HepG2 (cell line): Measurements from ENCODE around the gene CLIC4. TPM values are rescaled to one million over a fixed set of nuclear protein-coding genes. Genes with fewer than 3 reads are reported as not detected.
A peak's percentile ranks its signal among the peaks of the same experiment; 100 is the strongest.

ENCODE experiments used
- ARID2 ChIP-seq: sonication (generic); formaldehyde crosslinking; IDR thresholded peaks from 2 replicates; pipeline ENCODE4 v1.8.1; 2022; ENCODE audit warnings: mild to moderate bottlenecking, missing genetic modification reagents, borderline replicate concordance
- ARNTL ChIP-seq: sonication (generic); formaldehyde crosslinking; IDR thresholded peaks from 2 replicates; pipeline ENCODE4 v1.4.0; 2020; ENCODE audit warnings: mild to moderate bottlenecking, missing genetic modification reagents
- JARID2 ChIP-seq: sonication (generic); formaldehyde crosslinking; IDR thresholded peaks from 2 replicates; pipeline ENCODE4 v1.8.1; 2023; ENCODE audit warnings: missing genetic modification reagents, inconsistent platforms; ENCODE audit not compliant: insufficient replicate concordance
- KLF13 ChIP-seq: sonication (generic); formaldehyde crosslinking; IDR thresholded peaks from 2 replicates; pipeline ENCODE4 v1.4.0; 2020; ENCODE audit warnings: mild to moderate bottlenecking, missing genetic modification reagents
- NCOA2 ChIP-seq: sonication (generic); formaldehyde crosslinking; IDR thresholded peaks from 2 replicates; pipeline ENCODE4 v1.8.0; 2022; ENCODE audit warnings: inconsistent platforms
- NR2C2 ChIP-seq: sonication (generic); formaldehyde crosslinking; IDR thresholded peaks from 2 replicates; pipeline ENCODE4 v1.4.0; 2020; ENCODE audit warnings: missing genetic modification reagents, mild to moderate bottlenecking, moderate library complexity, borderline replicate concordance
- RFXAP ChIP-seq: sonication (generic); formaldehyde crosslinking; IDR thresholded peaks from 2 replicates; pipeline ENCODE4 v1.4.0; 2020; ENCODE audit warnings: missing genetic modification reagents, borderline replicate concordance
- SALL2 ChIP-seq: sonication (generic); formaldehyde crosslinking; IDR thresholded peaks from 2 replicates; pipeline ENCODE4 v1.8.1; 2023; ENCODE audit warnings: mild to moderate bottlenecking, missing genetic modification reagents, inconsistent platforms
- SIX4 ChIP-seq: sonication (generic); formaldehyde crosslinking; IDR thresholded peaks from 2 replicates; pipeline ENCODE4 v1.4.0; 2020; ENCODE audit warnings: missing genetic modification reagents
- ZBTB26 ChIP-seq: IDR thresholded peaks from 2 replicates; pipeline ENCODE4 v1.6.1; 2016; ENCODE audit warnings: missing compliant biosample characterization, missing genetic modification reagents, borderline replicate concordance
- ZBTB46 ChIP-seq: sonication (generic); formaldehyde crosslinking; IDR thresholded peaks from 2 replicates; pipeline ENCODE4 v1.4.0; 2020; ENCODE audit warnings: mild to moderate bottlenecking, missing genetic modification reagents, borderline replicate concordance
- ZBTB7B ChIP-seq: sonication (generic); formaldehyde crosslinking; IDR thresholded peaks from 2 replicates; pipeline ENCODE4 v1.4.0; 2020; ENCODE audit warnings: missing genetic modification reagents
- ZC3H13 ChIP-seq: sonication (generic); formaldehyde crosslinking; IDR thresholded peaks from 2 replicates; pipeline ENCODE4 v1.8.1; 2023; ENCODE audit warnings: mild to moderate bottlenecking, missing genetic modification reagents, moderate library complexity
- ZFP36 ChIP-seq: fragments of 150-350 bp; IDR thresholded peaks from 2 replicates; pipeline ENCODE4 v1.6.1; 2018; ENCODE audit warnings: borderline replicate concordance, low read length, low read depth; ENCODE audit not compliant: partially characterized antibody
- ZFP82 ChIP-seq: sonication (generic); formaldehyde crosslinking; IDR thresholded peaks from 2 replicates; pipeline ENCODE4 v1.5.1; 2020; ENCODE audit warnings: mild to moderate bottlenecking, missing genetic modification reagents, borderline replicate concordance
- ZHX1 ChIP-seq: sonication (generic); formaldehyde crosslinking; IDR thresholded peaks from 2 replicates; pipeline ENCODE4 v1.8.1; 2022; ENCODE audit warnings: low read depth, mild to moderate bottlenecking, missing genetic modification reagents
- ZMYM2 ChIP-seq: sonication (generic); formaldehyde crosslinking; IDR thresholded peaks from 2 replicates; pipeline ENCODE4 v1.8.0; 2022; ENCODE audit warnings: mild to moderate bottlenecking, missing genetic modification reagents
- ZNF143 ChIP-seq: sonication (generic); formaldehyde crosslinking; IDR thresholded peaks from 2 replicates; pipeline ENCODE4 v1.4.0; 2020; ENCODE audit warnings: missing genetic modification reagents
- ZNF234 ChIP-seq: sonication (generic); formaldehyde crosslinking; conservative IDR thresholded peaks from 2 replicates; pipeline ENCODE4 v1.5.1; 2020; ENCODE audit warnings: mild to moderate bottlenecking, missing genetic modification reagents
- ZNF431 ChIP-seq: sonication (generic); formaldehyde crosslinking; IDR thresholded peaks from 2 replicates; pipeline ENCODE4 v1.9.0; 2022; ENCODE audit warnings: missing genetic modification reagents, low read depth, mild to moderate bottlenecking, borderline replicate concordance
- ZNF800 ChIP-seq: sonication (generic); formaldehyde crosslinking; IDR thresholded peaks from 2 replicates; pipeline ENCODE4 v1.4.0; 2020; ENCODE audit warnings: missing genetic modification reagents
- ZSCAN21 ChIP-seq: sonication (generic); formaldehyde crosslinking; IDR thresholded peaks from 2 replicates; pipeline ENCODE4 v1.8.0; 2022; ENCODE audit warnings: mild to moderate bottlenecking, missing genetic modification reagents, moderate library complexity, borderline replicate concordance
- polyA plus RNA-seq, 8 experiments: library from polyadenylated mRNA; depleted of rRNA in 3 of 8; stranded (reverse) in 7 of 8; unstranded in 1 of 8; fragments of >200 nt; fragmentation: Illumina TruSeq in 4 of 8; extraction: Trizol in 4 of 8; gene quantifications; 2 replicates each; pipeline versions ENCODE4 v1.2.1 to v1.2.3, GENCODE V29; 2011 to 2016; ENCODE audit warnings: low read depth in 4 of 8, missing spikeins in 1 of 8, mixed read lengths in 1 of 8; ENCODE audit not compliant: insufficient read depth in 1 of 8
- total RNA-seq, 5 experiments: library from RNA; depleted of rRNA; stranded (reverse); fragments of >200 nt; fragmentation: Illumina TruSeq; extraction: Trizol; gene quantifications; 2 replicates each; pipeline ENCODE4 v1.2.3, GENCODE V29; 2016; ENCODE audit warnings: low read depth in 1 of 5

CLIC4 gene
- total and polyA plus RNA-seq, 2 of the 13 experiments (the other 11 are each of a cell fraction or from before 2014, with no cell fraction given), result 23.3 to 77.4 TPM

GRCh38 chr1:24705260-24706073 lies 39.8 kb upstream of the CLIC4 start (continued):
- TF ChIP-seq ARID2 (CRISPR knock-in tag), result no peak
- TF ChIP-seq ZSCAN21 (CRISPR knock-in tag), result no peak
- TF ChIP-seq ZNF800 (CRISPR knock-in tag), result no peak
- TF ChIP-seq ZNF234 (CRISPR knock-in tag), result no peak
- no peak for TF ChIP-seq SALL2
- peak; percentile 67 for TF ChIP-seq RFXAP (CRISPR knock-in tag)
- TF ChIP-seq NR2C2 (CRISPR knock-in tag), result no peak
- peak; percentile 19; the same call in 1 of the 2 replicates for TF ChIP-seq ARNTL (CRISPR knock-in tag)
- TF ChIP-seq JARID2, result no peak
- no peak for TF ChIP-seq ZBTB46 (CRISPR knock-in tag)
- no peak for TF ChIP-seq ZC3H13 (CRISPR knock-in tag)
- TF ChIP-seq ZHX1 (CRISPR knock-in tag), result no peak
- no peak for TF ChIP-seq ZFP82 (CRISPR knock-in tag)
- TF ChIP-seq ZNF431 (CRISPR knock-in tag), result 0 out of 2 replicates have a peak, but pooled peaks have one; percentile 31
- 0 out of 2 replicates have a peak, but pooled peaks have one; percentile 35 for TF ChIP-seq SIX4
- TF ChIP-seq ZBTB26 (CRISPR knock-in tag), result no peak
- TF ChIP-seq NCOA2 (CRISPR knock-in tag), result peak; percentile 46
- TF ChIP-seq ZFP36, result no peak
- no peak for TF ChIP-seq KLF13
- no peak for TF ChIP-seq ZNF143
- TF ChIP-seq ZBTB7B (CRISPR knock-in tag), result no peak
- TF ChIP-seq ZMYM2, result peak; percentile 99
